GM11168 (cell line): ENCODE measurements around the gene SEL1L3.

Source experiments
- in situ Hi-C: fragments of 300-500 bp; cut with MboI; formaldehyde crosslinking; loops from one replicate; pipeline ENCODE4 v1.12.0; 2022; ENCODE audit warnings: low sequenced_read_pairs; ENCODE audit not compliant: unreplicated experiment

The SEL1L3 gene

DNA sequence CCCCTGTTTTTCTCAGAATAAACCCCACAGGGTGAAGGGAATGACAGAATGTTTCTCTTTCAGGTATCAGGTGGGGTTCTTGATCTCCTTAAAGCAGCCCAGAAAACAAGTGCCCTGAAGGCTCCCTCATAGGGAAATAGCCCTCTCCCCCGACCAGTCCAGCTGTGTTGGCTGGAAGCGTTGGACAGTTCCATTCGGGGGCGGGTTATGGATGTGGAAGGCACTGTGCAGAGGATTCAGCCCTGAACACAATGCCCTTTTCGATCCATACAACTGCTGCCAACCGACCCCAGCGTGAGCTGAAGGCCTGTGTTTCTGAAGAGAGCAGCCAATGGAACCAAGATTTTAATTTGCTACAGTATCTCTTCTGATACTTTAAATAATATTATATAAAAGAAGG lies 41.5 kb downstream of the SEL1L3 start:
- in situ Hi-C loops, result no loop called here

DNA sequence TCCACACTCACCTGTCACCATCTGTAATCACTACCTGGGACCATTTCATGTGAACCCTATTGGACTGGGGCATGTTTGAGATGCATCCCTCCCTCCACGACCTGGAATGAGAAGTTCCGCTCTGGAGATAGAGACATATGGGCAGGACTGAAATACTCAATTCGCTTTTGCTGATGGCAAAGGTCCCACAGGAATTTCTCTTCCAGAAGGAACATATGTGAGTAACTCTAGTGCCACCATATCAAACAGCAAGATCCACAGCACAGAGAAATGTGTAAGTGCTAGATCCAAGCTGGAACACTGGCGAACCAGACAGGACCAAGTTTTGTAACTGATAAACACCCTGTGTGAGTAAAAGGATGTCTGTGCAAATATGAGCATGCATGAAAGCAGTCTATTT lies 43.9 kb downstream of the SEL1L3 start:
- in situ Hi-C loops, result no loop called here

DNA sequence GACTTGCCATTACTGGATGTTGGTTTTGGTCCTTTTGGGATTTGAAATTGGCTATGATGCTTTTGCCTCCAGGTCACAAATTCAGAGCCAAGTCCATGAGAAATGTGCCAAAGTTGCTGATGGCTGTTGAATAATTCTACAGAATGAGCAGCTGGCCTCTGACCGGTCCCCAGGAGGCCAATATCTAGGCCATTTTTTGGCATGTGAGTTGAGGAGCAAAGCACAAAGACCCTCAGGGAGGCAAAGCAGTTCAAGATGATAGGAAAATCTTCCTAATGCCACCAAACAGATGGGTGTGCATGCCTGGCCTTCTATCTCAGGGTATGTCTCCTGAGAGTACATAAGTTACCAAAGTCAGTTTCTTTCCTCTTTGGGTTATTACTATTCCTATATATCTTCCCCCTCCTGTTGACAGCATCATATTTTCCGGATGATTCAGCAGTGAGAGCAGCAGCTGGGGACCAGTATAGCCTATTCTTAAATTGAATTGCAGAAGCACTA lies 44.4 kb downstream of the SEL1L3 start:
- in situ Hi-C loops, result no loop called here

DNA sequence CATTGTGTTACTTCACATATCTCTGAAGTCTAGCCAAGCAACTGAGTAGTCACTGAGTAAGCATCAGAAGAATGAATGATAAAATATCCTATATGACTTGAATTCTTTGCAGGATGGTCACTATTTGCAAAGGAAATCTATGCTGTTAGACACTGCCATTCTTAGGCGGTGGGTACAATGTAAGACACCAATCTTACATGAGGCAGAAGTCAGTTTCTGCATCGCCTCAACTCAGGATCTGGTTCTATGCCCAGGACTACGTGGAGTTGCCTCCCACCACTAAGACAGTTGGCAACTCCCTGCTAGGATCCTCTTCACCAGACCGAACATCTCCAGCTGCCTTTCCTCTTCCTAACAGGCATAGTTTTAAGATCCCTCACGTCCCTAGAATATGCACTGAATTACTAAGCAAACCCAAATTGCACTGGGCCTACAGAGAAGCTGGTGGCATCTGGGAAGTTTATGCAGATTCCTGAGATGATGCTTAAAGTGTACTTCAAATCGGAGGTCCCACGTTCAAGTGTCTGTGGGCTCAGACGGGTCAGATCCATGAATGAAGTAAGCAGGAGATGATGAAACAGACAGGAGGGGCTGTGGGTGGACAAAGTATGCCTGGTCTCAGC lies 45.6 kb downstream of the SEL1L3 start:
- in situ Hi-C loops, result no loop called here

DNA sequence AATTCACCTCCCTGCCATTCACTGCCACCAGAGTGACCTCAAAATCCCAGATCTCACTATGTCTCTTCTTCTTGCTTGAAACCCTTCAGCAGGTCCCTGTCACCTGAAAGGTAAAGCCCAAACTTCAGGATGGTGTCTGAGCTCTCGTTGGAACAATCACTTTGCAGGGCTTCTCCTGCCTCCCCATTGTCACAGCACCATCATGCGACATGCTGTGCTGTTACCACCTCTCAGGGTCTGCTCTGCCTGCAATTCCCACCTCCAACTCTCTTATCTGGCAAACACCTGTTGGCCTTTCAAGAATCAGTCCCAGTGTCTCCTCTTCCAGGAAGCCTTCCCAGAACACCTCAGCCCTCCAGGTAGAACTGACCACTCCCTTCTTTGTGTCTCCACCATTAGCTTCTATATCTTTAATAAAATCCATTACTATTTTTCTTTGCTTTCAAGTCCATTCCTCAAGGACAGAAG lies 46.2 kb downstream of the SEL1L3 start:
- in situ Hi-C loops, result no loop called here

DNA sequence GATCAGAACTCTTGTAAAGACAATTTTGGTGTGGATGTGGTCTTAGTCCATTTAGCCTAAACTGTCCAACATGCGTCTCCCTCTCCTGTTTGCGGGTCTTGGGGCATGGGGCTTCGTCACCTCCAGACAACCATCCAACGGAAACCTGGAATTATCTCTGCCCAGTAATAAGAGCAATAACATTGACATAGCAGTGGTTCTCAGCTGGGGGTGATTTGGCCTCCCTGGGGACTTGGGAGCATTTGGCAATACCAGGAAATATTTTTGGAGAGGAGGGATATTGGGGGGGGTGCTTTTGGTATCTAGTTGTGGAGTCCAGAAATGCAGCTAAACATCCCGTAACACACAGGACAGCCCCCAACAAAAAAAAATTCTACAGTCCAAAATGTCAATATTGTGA lies 47.2 kb downstream of the SEL1L3 start:
- in situ Hi-C loops, result no loop called here

DNA sequence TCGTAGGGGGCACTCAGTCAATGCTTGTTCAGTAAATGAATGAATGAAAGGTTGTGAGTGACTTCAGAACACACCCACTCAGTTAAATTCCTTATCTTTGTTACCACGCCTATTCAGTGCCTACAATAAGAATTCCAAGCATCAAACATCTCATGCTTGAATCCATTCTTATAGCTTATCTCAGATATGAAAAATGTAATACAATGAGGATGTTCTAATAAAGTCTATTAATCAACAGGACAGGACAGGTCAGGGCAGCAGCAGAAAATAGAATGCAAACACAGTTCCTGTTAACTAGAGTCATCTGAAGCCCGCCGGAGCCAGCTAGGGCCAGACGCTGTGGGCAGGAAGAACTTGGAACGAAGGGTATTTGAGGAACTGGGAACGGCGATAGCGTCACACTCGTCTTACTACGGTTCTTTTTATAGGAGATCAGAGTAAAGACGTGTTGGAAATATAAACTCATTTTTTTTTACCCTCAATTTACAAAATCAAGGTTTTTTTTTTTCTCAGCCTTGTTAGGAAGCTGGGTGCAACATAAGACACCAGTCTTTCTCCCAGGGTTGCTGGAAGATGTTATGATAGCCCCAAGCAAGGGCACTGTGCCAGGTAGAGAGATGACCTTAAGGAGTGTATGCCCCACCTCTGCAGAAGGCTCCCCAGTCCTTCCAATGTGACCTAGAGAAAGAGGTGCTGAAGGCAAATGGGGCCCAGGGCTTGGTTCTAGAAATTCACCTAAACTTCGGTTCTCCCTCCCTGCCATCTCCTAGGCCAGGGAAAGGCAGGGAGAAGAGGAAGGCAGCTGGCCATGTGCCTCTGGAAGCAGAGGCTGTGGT lies 48.3 kb downstream of the SEL1L3 start:
- in situ Hi-C loops, result no loop called here

DNA sequence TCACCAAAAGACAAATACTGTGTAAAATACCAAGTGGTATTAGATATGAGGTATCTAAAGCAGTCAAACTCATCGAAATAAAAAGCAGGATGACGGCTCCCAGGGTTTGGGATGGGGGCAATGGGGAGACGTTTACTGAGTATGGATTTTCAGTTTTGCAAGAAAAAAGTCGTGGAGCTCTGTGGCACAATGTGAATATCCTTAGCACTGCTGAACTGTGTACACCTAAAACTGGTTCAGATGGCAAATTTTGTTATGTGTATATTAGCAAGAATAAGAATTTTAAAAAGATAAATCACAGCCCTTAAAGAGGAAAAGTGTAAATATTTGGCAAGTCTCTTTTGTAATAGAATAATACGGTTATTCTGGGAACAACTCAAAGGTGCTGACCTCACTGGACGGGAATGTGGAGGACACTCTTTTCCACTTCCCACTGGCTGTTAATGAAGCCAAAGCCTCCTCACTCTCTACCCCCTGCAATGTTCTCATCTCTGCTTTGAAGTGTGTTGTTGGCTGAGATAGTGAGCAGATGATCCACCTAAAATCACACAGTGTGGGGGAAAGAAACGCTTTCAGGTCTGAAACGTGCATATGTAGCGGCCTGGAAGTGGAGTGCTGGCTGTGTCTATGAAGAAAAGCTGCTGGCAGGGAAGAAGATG lies 49.2 kb downstream of the SEL1L3 start:
- in situ Hi-C loops, result no loop called here

DNA sequence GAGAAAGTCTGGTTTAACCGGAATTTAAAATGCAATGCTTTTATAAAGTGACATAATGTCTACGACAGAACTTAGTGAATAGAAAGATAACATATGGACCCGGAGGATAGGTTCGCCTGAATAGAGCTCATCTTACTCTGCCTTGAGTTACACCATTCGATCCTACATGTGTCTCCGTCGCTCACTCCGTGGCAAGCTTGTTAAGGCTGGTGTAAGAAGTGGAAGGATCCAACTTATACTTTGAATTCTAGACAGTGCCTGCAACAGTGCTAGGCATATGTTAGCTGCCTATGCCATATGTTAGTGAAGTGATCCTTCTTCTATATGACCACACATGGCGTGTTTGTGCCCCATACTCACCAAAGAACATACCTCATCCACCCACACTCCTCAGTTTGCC lies 50.9 kb downstream of the SEL1L3 start:
- in situ Hi-C loops, result no loop called here

DNA sequence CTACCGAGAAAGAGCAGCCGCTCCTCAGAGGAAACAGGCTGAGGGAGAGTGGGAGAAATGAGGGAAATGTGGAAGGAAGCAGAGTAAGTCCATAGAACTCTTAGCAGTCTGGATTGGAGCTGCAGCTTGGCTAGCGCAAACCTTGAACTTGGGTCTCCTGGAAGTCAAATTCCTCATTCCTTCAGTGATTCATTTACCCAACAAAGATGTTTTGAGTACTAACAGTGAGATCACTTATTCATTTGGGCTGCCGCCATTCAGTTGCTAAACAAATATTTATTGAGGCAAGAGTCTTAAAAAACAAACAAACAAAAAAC lies 51.5 kb downstream of the SEL1L3 start:
- in situ Hi-C loops, result no loop called here

DNA sequence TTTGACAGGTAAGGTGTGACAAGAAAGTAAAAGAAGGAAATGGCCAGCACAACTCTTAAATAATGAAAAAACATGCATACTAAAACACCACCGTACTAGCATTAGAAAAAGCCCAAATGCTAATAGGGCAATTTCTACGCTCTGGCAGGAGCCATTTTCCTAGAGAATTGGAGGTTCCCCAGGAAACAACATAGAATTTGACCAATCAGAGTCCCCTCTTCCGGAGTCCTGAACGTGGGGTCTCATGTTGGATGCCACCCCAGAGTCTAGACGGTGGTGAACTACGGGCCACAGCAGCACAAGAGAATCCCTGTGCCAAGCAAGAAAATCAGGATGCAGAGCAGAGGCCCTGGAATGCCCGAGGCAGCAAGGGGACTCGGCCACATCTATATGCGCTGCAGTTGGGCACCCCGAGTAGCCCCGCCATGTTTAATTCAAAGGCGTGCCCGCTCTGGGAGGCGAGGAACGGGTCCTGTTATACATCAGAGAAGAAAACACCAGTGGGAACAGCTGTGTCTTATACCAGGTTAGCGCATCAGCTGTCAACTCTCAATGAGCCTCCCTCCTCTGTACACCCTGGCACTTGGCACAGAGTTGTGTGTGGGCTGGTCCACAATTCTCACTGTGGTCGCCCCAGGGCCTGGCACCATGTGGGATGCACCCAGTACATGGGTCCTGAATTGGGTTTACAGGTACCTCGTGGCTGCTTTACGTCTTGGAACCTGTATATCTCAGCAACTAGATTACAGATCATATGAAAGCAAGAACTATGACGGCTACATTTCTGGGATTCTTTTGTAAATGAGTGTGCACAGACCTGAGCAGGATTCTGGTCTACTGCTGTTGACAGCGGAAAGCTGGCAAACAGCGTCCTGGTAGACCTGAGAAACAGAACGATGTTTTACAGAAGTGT lies 52.1 kb downstream of the SEL1L3 start:
- in situ Hi-C loops, result no loop called here

DNA sequence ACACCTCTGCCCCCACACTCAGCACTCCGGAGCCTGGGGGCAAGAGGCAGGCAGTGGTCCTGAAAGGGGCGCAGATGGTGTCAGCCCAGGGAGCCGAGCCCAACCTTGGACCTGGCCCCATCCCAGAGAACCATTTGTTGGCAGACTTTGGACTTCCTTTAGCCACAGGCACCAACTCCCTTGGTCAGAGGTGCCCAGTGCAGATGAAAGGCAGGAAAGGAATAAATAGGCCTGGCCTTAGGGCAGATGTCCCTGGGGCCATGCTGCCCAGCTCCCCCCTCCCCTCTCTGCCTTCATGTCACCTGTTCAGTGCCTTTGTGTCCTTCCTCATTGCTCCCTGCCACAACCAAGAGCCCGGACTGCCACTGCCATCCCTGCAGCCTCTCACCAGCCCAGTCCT lies 52.8 kb downstream of the SEL1L3 start:
- in situ Hi-C loops, result no loop called here

DNA sequence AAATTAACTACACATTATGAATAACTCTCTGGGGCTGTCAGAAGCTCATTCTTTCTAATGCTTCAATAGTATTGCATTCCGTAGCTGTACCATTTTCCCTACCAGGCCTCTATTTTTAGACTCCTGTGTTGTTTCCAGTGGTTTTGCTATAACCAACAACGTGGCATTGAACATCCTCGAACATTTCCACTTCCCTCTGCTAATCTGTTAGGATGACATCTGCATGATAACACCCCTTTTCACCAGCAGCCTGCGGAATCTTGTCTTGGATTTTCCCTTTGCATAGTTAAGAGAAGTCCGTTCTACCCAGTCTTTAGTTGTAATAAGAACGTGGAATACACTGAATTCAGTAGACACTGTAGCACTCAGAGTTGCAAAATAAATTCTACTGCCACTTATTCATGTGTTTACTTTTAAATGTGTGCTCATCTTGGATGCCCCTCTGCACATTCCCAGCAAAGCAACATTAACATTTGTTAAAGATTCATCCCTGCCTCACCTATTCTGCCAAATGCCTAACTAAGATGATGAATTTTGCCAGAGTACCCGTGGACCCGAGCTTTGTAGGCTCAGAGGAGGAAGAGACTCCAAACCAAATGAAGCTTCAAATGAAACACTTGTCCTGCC lies 55.6 kb downstream of the SEL1L3 start:
- in situ Hi-C loops, result no loop called here

DNA sequence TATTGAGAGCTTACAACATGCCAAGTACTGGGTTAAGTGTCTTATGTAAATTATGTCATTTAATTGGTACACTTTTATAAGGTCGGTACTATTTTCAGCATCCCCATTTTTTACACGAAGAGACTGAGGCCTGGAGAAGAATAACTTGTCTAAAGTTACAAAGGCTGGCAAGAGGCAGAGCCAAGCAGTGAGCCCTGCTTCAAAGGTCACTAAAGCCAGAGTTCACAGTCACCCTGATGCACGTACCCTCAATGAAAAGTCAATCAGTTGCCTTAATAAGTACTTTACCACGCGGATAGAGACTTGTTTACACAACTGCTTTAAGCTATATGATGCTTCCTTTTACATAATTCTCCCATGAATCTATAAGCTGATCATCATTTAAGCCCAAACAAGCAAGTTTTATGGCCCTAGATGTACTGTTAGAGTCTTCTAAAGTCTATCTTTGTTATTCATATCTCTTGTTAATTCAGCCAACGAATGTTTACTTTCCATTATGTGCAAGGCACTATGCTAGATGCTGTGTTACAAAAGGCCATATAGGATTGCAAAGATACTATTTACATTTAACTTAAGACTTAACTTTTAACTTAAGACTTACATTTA lies 57.4 kb downstream of the SEL1L3 start:
- in situ Hi-C loops, result no loop called here

DNA sequence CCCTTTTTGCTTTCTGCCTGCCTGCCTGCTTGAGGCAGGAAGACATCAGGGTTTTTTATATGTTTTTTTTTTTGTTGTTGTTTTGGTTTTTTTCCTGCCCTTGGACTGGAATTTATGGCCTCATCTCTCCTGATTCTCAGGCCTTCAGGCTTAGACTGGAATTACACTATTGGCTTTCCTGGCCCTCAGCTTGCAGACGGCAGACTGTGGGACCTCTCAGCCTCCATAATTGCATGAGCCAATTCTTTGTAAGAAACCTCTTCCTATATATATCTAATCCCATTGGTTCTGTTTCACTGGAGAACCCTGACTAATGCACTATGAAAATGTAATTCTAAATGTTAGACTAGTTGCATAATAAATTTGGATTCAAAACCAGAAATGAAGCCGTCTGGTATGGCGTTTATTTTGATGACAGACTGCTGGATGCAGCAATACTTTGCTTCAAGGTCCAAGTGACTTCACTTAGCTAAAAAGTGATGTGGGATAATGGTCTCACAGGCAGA lies 59.0 kb downstream of the SEL1L3 start:
- in situ Hi-C loops, result no loop called here

DNA sequence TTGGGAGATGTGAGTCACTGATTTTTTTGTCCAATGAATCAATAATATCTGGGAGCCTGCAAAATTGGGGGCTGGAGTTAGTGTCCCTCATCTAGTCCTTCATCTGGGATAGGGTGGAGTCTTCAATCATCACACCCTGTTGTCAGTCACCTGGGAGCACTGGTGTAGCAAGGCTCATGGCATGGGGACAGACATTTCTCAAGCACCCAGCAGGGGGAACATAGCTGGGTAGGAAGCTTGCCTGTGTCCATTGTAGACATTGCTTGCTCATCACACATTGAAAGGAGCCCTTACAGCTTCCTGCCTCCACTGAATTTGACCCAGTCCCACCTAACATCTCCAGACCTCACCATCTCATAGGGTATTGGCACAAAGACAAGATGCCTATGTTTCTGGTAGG lies 61.2 kb downstream of the SEL1L3 start:
- in situ Hi-C loops, result no loop called here

DNA sequence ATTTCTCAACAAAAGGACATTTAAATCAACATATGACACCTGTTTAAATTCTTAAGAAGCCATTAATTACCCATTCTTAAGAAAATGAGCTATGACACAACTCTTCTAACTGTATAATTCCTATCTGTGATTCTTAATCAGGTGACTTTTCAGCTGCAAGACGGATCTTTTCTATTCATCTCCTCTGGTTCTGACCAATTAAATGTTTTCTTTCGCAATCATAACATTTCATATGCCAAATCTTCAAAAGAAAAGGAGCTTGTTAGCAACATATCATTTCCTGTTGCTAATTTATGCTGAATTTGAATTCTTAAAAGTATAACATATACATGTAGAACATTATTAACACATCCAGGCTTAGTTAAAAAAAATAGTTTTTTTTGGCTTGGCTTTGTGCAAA lies 62.5 kb downstream of the SEL1L3 start:
- in situ Hi-C loops, result no loop called here

DNA sequence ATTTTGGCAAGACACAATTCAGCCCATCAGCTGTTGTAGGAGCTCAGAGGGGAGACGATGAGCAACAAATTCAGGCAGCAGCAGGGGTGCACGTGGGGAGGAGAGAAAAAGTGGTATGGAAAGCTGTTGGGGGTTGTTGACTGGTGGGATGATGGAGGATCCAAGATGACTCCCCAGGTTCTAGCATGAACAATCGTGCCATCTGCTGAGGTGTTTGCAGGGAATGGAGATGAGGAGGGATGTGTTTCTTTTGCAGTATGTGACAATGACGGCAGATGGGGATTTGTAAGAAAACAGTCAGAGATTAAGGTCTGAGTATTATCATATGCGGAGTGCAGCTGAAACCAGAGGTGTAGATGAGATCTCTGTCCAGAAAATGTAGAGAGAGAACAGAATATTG lies 63.3 kb downstream of the SEL1L3 start:
- in situ Hi-C loops, result no loop called here

DNA sequence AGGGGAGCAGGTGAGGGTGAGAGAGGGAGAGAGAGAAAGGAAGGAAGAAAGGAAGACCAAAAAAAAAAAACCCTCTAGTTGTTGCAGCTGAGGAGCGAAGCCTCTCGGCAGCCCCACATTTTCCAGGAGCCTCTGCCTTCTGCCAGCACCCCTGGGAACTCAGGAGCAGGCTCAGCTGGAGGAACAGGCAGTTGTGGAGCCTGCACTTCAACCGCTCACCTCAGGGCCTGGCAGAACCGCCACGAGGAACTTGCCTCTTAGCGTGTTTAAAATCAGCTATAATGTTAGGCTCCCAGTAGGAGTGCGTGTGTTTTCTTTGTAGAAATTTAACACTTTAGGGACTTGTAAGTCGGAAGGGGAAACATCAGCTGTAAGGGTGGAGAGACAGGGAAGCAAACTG lies 65.7 kb downstream of the SEL1L3 start:
- in situ Hi-C loops, result no loop called here
